PFSK-1 (cell line): ENCODE measurements around the gene KLF3.

Experiments
- FOXP2 ChIP-seq: optimal IDR thresholded peaks from 2 replicates; pipeline ENCODE3; 2011; ENCODE audit warnings: borderline replicate concordance, control low read depth, inconsistent platforms; ENCODE audit not compliant: insufficient read depth; ENCODE audit errors: extremely low read length, extremely low read depth
- POLR2AphosphoS5 ChIP-seq: IDR thresholded peaks from 2 replicates; pipeline ENCODE4 v1.6.1; 2012; ENCODE audit warnings: low read depth, mild to moderate bottlenecking, control low read depth, low read length, moderate library complexity
- REST ChIP-seq, 2 experiments: IDR thresholded peaks; 2 replicates each; pipeline versions ENCODE4 v1.6.1 to v1.8.0; 2011 to 2012; ENCODE audit warnings: low read depth in 2 of 2, low read length in 2 of 2, control low read depth in 1 of 2, inconsistent platforms in 1 of 2, mild to moderate bottlenecking in 1 of 2, moderate library complexity in 1 of 2; ENCODE audit not compliant: insufficient read depth in 1 of 2
- SIN3A ChIP-seq: IDR thresholded peaks from 2 replicates; pipeline ENCODE4 v1.6.1; 2012; ENCODE audit warnings: mild to moderate bottlenecking, low read length, moderate library complexity, borderline replicate concordance; ENCODE audit not compliant: insufficient read depth
- TAF1 ChIP-seq: IDR thresholded peaks from 2 replicates; pipeline ENCODE4 v1.6.1; 2012; ENCODE audit warnings: low read length, control low read depth, borderline replicate concordance; ENCODE audit not compliant: insufficient read depth

The KLF3 gene

GRCh38 chr4:38724475-38724808, 60.4 kb downstream of the KLF3 start:
- no peak for TF ChIP-seq TAF1
- no peak for TF ChIP-seq POLR2AphosphoS5
- TF ChIP-seq REST (IDR thresholded peaks at IDR 0.05; ENCODE audit: insufficient read depth in 1 of 2, low read depth in 2 of 2, low read length in 2 of 2), result no peak
- TF ChIP-seq FOXP2, result no peak
- no peak for TF ChIP-seq SIN3A

- TF ChIP-seq SIN3A (no peak), REST (IDR thresholded peaks at IDR 0.05; ENCODE audit: insufficient read depth in 1 of 2, low read depth in 2 of 2, low read length in 2 of 2) (no peak), TAF1 (no peak), POLR2AphosphoS5 (no peak), FOXP2 (no peak)
Observed at GRCh38 chr4:38728631-38729141, 64.7 kb downstream of the KLF3 start.

- TF ChIP-seq REST (IDR thresholded peaks at IDR 0.05; ENCODE audit: insufficient read depth in 1 of 2, low read depth in 2 of 2, low read length in 2 of 2) (no peak), TAF1 (no peak), SIN3A (no peak), POLR2AphosphoS5 (no peak), FOXP2 (no peak)
Observed at GRCh38 chr4:38730493-38730829, 66.5 kb downstream of the KLF3 start.

GRCh38 chr4:38730830-38731646, 67.0 kb downstream of the KLF3 start:
- TF ChIP-seq FOXP2, result no peak
- TF ChIP-seq SIN3A, result no peak
- TF ChIP-seq TAF1, result no peak
- TF ChIP-seq REST (IDR thresholded peaks at IDR 0.05; ENCODE audit: insufficient read depth in 1 of 2, low read depth in 2 of 2, low read length in 2 of 2), result no peak
- TF ChIP-seq POLR2AphosphoS5, result no peak

GRCh38 chr4:38733663-38734062, 69.7 kb downstream of the KLF3 start:
- TF ChIP-seq POLR2AphosphoS5 (no peak), SIN3A (no peak), REST (IDR thresholded peaks at IDR 0.05; ENCODE audit: insufficient read depth in 1 of 2, low read depth in 2 of 2, low read length in 2 of 2) (no peak), TAF1 (no peak), FOXP2 (no peak)
